Stimulated activated naive CD4-positive, alpha-beta T cell (primary cell): ENCODE measurements around the gene AMOTL2.

Experiments used
- DNase-seq, 6 experiments: peaks; one replicate each; lab custom pipeline; 2025; lab: John Stamatoyannopoulos, UW

AMOTL2 gene

DNA sequence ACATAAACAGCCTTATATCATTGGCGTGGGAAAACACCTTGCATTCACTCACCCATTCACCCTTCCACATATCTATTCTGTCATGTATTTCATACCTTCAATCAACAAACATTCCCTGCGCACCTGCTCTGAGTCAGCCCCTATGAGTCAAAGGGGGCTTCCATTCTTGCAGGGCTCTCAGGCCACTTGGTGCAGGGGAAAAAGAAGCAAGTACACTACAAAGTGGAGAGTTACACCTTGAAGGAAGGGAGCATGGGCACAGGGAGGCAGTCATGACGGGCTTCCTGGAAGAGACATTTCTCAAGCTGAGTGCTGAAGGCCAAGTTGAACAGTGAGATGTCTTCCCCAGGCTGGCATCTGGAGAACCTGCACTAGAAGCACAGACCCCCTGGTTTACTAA lies 4.6 kb upstream of the AMOTL2 start:
- no peak for DNase-seq

GRCh38 chr3:134378384-134378783 lies 4.1 kb upstream of the AMOTL2 start:
- DNase-seq = peak in 3 of 6 experiments; percentile 9 to 23 (median 17)

GRCh38 chr3:134377896-134378295 lies 3.6 kb upstream of the AMOTL2 start:
- DNase-seq = no peak

- no peak for DNase-seq
These were observed 2.7 kb upstream of the AMOTL2 start for GRCh38 chr3:134376786-134377426.

DNA sequence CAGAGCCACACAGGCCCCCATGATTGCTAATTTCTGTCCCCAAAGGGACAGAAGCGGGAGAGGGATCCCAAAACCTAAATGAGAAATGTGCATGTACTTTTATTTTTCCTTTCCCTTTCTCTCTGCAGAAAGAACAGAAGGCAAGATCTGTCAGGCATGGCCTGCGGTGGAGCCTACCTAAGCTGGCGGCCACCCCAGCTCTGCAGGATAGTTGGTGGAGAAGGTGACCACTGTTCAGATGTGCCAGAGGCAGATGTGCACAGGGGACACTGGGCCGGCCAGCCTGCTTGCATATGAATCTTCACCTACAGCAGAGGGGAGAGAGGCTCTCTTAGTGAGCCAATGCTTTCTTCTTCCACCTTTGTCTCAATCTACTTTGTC lies 2.1 kb upstream of the AMOTL2 start:
- DNase-seq = no peak

GRCh38 chr3:134375582-134376384 lies 1.5 kb upstream of the AMOTL2 start:
- no peak for DNase-seq

GRCh38 chr3:134374791-134375581 lies 739 bp upstream of the AMOTL2 start:
- no peak for DNase-seq

DNA sequence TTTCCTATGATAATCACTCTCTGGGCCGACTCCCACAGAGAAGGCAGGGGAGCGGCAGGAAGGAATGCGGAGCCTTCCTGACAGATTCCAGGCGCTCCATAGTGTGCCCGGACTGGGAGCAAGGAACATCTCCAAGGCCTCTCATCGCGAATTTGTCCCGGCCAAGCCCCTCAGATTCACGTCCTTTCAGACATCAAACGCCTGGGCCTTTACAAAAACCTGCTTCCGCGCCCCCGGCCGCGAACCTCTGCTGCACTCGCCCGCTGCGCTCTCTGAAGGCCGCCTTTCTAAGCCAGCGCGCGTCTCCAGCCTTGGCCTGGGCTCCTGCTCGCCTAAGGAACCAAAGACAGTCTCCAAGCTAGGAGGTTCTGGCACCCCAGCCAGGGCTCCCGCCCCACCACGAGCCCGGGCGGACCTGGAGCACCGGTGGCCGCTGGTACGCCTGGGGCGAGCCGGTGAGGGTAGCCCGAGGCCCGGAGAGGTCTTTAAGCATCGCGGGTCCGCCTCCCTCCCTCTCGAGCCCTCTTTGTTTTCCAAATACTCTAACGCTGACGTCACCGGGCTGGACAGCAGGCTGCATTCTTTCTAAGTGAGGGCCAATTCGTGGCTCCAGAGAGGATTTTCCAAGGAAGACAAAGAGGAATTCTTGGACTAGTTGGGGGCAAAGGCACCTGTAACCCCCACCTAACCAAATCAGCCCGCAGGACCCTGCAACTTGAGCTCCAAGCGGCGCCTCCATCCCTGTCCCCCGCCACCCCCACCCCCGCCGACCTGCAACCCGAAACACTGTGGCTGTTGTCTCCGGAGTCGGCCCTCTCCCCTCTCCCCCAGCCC lies 759 bp downstream of the AMOTL2 start:
- DNase-seq = no peak

DNA sequence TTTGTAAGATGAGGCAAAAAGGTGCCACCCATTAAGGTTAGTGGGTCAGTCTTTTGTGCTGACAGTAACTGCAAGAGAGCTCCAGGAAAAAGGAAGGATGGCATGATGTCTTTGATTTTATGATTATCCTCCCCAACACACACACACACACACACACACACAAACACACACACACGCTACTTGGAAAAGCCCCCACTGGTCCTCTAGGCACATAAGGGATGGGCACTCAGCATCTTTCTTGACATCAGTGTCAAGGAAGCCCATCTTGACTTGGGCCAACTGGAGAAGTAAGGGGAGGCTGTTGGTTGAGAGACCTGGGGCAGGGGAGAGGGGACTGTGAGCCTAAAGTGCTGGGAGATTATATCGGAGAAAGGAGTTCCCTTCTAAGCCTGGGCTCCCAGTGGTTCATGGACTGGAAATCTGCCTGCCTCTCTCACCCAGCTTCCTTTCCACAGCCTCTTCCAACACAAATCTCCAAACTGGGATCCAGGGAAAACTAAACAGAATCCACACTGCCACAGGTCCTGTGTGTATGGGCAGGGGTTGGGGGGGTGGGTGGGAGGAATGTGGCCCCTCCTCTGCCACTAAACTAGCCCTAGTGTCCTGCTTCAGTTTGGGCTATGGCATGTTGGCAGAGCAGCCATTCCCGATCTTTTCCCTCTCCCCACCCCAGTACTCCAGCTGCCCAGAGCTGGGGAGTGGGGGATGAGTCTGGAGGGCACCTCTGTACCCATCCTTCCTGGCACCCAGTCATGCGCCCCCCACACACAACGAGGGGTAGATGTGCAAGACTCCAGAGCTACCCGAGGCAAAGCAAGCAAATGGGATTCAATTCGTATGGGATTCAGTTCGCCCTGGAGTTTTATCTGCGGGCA lies 1.6 kb downstream of the AMOTL2 start:
- DNase-seq = no peak

DNA sequence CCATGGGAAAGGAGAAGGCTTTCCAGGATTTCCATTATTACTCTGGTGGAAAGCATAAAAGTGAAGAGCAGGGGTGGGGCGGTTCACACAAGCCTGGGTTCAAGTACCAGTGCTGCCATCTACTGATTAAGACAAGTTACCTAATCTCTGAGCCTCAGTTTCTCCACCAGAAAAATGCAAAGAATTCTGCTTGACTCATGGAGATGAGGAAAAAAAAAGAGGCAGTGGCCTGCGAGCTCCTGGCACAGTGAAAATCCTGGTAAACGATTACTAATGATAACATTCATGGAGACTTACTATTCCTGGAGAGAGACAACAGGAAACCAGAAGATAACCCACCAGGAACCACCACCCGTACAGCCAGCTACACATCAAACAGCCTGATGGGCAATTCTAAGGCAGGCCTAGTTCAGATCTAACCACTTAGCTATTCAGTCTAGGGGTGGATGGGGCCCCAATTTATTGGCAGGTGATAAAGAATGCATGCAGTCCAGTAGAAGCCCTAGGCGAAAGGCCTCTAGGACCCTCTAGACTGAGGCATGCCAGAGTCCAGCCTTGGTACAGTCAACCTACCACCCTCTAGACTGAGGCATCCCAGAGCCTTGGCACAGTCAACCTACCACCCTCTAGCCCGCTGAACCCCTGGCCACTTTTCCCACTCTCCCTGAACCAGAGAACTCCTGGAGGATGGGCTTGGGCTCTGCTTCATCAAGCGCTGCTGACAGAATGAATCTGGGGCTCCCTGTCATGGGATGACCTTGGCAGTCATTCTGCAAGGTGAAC lies 2.5 kb downstream of the AMOTL2 start:
- no peak for DNase-seq

- no peak for DNase-seq
These were observed 3.4 kb downstream of the AMOTL2 start for GRCh38 chr3:134370611-134371531.

DNA sequence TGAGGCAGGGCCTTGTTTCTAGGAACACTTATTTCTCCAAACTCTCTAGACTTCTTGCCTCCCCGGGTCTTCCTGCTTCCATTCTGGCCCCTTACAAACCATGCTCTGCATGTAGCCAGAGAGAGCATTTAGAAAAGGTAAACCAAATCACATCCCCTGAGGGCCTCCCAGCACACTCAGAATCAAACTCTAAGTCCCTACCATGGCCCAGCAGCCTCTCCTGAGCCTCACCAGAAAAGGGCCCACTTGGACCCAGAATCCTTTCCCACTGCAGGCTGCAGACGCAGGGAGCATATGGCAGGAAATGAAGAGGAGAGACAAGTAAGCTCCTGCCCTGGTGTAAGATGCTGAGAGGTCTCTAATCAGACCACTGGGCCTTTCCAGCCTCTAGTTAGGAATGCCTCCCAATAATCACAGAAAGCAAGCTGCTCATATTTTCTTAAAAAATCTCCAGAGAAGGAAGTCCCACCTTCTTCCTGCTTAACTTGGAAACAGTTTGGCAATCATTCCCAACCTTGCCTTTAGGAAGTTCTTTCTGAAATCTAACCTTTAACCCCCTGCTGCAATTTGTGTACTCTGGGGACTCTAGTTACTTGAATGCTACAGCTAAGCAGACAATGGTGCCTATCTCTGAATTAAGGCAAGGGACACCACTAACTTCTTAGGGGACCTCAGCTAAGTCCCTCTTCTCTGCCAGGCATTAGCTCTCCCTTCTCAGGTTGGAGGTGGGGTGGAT lies 4.2 kb downstream of the AMOTL2 start:
- no peak for DNase-seq

- no peak for DNase-seq
These were observed 5.0 kb downstream of the AMOTL2 start for GRCh38 chr3:134369231-134369741.

DNA sequence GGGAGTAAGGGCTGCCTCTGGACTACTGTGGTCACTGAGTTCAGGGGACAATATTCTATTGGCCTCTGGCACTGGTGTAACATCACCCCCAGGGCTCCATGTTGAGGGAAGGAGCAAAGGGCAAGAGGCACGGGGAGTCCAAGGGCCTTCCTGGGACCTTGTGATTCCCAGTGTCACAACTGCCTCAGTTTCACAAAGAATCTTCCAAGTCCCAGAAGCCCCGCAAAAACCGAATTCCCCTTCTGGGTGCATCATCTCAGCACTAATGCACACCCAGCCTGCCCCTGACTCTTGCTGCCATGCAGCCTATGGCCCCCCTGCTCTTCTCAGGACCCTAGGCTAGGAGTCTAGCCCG lies 5.5 kb downstream of the AMOTL2 start:
- DNase-seq = no peak

DNA sequence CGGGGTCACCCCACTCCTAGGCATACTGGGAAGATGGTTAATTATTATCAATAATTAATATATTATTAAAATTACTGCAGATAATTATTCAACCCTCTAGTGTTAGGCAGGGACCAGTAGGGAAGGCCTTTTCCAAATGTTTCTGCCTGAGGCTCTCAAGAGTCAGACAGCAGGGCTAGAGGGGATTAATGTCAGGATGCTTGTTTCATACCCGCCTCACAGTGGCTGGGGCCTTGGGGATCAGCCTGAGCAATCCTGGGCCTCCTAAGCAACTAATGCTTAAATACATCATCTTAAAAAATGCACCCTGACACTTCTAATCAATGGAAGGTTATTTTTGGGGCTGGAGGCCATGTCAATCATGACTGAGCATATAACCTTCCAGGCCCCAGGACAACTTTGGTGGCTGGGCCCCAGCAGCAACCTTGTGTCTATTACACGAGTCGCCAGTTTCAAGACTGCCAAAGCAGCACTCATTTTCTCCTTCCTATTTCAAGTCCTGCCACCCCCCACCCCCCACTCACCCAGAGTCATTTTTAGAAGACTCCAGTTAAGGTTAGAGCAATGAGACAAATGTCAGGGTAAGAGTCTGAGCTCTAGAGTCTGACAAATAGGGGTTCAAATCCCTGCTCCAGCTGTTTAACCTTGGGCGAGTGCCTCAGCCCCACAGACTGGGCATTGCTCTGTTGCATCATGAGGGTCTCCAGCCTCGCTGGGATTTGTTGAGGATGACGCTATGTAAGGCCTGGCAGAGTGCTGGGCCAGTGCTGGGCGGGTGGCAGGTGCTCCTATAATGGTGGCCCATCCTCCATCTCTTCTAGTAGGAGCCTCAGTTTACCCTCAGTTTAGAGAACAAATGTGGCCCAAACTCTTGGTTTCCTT lies 6.1 kb downstream of the AMOTL2 start:
- DNase-seq = no peak

DNA sequence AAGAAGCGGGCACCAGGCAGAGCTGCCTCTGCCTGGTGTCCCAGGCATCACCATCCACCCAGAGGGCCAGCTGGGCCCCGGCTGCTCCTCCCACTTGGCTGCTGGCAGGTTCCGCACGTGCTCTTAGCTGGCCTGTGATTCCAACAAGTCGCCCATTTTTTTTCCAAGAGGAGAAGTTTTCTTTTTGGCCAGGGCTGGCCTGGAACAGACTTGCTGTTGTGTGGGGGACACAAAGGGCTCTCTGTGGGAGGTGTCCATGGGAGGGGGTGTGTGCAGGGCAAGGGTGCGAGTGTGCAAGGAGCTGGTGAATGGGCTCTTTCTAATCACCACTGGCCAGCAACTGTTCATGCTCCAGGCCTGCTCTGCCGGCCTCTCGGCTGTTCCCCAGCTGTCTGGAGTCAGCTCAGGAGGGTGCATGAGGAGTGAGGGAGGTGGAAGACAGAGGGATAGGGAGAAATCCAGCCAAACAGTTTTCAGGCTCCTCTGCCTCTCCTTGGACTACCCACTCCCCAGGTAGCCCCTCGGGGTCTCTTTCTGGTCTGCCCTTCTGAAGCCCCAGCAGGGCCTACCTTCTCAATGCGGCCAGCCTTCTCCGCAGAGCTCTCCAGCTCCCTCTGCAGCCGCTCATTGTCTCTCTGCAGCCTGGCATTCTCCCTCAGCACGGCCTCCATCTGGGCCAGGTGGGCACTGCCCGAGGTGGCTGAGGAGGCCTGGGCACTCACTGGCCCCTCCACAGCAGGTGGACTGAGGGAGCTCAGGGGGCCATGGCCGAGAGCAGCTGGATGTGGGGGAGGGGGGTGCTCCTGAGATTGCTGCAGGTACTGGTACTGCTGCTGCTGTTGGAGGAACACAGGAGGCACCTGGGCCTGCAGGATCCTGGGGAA lies 7.1 kb downstream of the AMOTL2 start:
- DNase-seq = no peak
